RPMI7951 (cell line): ENCODE results near the gene CEBPG. TPM values are rescaled to one million over a fixed set of nuclear protein-coding genes. Genes with fewer than 3 reads are reported as not detected.

Source experiments
- DNase-seq: peaks from one replicate; pipeline ENCODE4 v3.0.0-alpha.2; 2012; ENCODE audit warnings: low read depth
- total RNA-seq: library from RNA; depleted of rRNA; stranded (reverse); fragments of >200 nt; shearing (Covaris generic); gene quantifications from 2 replicates; pipeline ENCODE4 v1.2.3, GENCODE V29; 2014; rRNA removed

CEBPG gene
- 15.0 and 15.6 TPM in 2 replicates for total RNA-seq

DNA sequence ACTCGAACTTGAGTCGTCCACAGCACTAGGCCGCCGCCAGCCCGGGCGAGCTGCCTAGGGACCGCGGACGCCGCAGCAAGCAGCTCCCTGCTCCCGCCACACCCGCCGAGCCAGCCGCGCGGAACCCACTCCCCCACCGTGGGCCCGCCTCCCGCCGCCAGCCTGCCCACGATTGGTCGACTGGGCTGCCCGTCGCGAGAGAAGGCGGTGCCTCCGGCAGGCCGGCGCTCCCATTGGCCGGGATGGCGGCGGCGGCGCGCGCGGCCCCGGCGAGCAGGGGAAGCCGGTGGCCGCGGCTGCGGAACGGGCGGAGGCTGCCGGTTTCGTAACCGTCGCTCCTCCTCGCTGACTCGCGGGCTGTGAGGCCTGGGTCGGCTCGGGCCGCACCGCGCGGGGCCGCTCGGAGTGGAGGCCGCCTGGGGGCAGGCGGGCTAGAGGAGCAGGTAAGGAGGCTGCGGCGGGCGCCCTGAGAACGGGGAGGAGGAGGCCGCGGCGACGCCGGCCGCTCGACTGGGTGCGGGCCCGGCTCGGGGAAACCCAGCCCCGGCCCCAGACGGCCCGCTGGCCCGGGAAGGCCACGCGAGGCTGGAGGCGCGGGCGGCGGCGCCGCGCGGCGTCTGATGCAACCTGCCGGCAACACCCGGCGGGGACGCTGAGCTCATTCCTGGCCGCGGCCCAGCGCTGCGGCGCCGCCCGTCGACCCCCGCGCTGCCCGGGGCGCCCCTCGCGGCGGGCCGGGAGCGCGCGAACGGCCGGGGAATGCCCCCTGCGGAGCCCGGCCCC lies at the start of gene CEBPG:
Gene CEBPG, plus strand, starts transcription at position 257 of the 783 bp plus-strand sequence. CDS start 5,531 bp downstream, outside the sequence.
- peak; percentile 84 for DNase-seq

DNA sequence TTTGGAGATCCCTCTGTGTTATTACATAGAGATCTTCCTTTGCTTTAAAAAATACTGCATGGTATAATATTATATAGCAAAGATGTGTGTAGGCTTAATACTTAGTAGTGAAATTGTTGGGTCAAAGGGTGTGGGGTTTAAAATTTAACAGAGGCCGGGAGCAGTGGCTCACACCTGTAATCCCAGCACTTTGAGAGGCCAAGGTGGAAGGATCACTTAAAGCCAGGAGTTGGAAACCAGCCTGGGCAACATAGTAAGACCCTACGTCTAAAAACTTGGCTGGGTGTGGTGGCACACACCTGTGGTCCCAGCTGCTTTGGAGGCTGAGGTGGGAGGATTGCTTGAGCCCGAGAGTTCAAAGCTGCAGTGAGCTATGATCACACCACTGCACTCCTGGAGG lies 48.9 kb upstream of the CEBPG start:
- DNase-seq, result no peak

DNA sequence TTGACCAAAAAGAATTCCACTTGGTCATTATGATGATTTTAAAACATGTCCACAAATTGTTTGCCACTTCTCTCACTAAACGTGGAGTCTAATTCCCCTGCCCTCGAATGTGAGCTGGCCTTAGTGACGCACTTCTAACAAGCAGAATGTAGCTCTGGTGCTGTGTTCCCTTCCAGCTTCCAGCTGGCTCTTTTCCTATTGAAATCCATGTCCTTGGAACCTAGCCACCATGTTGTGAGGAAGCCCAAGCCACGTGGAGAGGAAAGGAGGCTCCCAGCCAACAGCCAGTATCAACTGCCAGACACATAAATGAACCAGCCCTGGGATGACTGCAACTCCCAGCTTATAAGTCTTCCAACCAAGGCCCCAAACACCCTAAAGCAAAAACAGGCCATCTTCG lies 47.6 kb upstream of the CEBPG start:
- DNase-seq, result peak; percentile 23

DNA sequence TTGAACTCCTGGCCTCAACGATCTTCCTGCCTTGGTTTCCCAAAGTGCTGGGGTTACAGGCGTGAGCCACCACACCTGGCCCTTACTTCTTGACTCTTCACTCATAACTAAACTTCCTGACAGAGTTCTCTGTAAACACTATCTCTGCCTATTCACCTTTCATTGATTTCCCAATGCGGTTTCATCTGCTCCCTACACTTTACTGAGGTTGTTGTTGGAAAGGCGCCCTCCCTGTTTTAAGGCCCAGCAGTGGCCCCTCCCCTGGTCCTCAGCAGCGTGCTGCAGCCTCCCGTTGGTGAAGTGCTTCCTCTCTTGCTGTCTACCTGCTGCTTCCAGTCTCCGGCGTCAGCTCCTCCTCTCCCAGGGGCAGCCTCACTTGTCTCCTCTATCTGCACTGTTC lies 44.4 kb upstream of the CEBPG start:
- DNase-seq, result no peak

DNA sequence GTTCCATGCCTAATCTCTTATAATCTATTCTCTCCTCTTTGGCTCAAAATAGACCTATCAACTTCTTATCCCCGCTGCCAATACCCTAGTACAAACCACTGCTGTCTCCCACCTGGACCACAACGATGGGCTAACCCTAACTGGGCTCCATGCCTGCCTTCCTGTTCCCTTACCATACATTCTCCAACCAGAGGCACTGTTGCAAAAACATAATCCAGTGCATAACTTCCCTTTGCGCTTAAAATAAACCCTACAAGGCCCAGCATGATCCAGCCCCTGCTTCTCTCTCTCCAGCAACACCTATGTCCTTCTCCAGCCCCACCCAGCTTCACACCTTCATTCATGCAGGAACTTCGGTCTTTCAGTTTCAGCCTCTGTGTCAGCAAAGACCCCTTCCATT lies 43.8 kb upstream of the CEBPG start:
- no peak for DNase-seq

DNA sequence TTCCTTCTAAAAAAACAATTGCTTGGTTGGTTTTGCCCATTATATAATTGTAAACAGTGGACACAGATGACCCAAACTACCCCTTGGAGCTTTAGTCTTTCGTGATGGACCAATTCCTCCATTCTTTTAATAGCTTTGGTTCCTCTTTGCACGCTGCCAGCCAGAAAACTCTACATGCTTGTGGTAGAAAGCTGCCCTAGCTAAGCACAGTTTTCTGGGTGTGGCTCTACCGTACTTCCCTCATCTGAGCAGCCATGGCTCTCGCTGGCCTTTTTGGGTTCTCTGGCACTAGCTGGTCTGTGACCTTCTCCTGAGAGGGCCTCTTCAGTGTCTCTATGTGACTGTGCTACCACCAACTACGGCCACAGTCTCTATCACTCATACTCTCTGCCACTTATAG lies 41.3 kb upstream of the CEBPG start:
- no peak for DNase-seq

DNA sequence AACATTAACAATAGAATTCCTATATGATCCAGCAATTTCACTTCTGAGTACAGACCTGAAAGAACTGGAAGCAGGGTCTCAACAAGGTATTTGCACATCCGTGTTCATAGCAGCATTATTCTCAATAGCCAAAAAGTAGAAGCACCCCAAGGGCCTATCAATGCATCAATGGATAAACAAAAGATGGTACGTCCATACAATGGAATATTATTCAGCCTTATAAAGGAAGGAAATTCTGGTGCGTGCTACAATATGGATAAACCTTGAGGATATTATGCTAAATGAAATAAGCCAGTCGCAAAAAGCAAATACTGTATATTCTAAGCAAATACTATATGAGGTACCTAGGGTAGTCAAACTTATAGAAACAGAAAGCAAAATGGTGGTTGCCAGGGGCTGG lies 40.4 kb upstream of the CEBPG start:
- DNase-seq, result no peak

DNA sequence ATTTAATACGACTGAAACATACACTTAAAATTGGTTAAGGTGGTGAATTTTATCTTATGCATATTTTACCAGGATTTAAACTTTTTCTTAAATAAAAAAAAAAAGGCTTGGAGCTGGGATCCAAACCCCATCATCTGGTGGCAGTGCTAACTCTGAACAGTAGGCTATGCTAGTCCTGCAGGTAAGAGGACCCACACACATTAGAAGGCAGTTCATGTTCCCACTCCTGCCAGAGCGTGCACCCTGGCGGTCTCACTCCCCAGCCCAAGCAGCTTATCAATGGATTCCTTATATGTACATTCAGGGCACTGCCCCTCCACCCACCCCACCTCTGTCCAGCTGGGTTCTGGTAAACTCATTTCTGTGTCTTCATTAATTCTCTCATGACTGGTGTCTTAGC lies 39.9 kb upstream of the CEBPG start:
- DNase-seq, result no peak

DNA sequence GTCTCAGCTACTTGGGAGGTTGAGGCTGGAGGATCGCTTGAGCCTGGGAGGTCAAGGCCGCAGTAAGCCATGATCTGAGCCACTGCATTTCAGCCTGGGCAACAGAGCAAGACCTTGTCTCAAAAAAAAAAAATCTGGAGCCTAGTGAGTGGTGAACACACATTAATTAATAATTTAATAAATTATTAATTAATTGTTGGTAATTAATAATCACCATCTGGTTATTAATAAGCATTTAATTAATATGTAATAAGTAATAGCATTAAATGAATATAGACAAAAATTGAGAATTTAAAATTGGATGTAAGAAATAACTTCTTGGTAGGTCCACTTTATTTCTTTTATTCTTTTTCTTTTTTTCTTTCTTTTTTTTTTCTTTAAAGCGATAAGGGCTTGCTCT lies 39.2 kb upstream of the CEBPG start:
- DNase-seq, result no peak

DNA sequence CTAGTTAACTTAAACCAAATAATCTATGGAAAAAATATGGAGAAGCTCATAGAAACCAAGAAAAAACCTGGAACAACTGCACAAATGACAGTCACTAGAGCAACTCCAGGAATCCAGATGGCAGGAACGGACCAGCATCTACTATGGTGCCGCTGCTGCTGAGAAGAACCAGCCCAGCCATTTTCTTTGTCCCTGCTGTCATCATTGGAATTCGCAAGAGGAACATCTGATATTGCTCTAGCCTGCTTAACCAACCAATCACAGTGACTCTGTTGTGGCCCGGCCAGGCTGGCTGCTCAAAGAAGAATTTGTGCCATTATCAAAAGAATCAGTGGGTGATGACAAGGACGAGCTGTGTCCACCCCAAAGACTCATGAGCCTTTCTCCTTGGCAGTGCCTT lies 38.1 kb upstream of the CEBPG start:
- no peak for DNase-seq

DNA sequence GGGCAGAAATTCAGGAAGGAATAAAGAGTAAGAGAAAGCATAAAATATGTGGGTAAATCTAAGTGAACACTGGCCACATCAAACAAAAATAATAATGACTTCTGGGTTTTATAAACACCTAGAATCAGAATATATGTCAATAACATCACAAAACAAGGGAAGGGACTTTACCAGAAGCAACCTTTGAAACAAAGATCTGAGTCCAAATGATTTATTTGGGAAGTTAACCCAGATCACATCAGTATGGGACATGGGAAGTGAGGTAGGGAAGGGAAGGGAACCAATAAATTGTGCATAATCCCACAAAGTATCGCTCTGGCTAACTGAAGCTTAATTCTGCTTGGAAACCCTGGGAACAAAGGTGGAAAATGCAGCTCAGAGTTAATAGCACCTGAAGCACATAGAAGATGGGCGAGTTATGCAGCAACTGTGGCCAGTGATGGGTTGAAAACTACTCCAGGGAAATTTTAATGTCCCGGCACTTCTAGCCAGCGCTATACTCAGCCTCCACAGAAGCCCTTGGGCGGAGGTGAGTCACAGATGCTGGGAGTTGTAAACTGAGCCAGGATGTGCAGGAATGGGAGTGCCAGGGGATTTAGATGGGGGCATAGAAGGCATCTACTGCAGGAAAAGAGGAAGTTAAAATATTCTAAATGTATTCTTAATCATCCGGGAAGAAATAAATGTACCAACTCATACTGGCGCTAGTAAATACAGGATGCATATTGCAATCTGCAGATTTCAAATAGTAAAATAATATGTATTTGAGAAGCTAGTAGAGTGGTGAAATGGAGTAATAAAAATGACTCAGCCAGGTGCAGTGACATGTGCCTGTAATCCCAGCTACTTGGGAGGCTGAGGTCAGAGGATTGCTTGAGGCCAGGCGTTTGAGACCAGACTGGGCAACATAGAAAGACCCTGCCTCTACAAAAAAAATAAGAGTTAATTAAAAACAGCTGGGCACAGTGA lies 34.2 kb upstream of the CEBPG start:
- DNase-seq, result peak; percentile 65

DNA sequence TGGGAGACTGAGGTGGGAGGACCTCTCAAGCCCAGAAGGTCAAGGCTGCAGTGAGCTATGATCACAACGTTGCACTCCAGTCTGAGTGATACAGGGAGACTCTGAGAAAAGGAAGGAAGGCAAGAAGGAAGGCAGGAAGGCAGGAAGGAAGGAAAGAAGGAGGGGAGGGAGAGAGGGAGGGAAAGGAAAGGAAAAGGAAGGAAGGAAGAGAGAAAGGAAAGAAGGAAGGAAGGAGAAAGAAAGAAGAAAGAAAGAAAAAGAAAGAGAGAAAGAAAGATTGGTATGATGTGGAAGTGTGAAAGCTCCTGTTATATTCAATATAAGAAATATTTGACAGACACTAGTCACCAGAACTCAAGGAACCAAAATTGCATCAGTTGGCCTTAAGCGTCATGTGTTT lies 32.5 kb upstream of the CEBPG start:
- no peak for DNase-seq

DNA sequence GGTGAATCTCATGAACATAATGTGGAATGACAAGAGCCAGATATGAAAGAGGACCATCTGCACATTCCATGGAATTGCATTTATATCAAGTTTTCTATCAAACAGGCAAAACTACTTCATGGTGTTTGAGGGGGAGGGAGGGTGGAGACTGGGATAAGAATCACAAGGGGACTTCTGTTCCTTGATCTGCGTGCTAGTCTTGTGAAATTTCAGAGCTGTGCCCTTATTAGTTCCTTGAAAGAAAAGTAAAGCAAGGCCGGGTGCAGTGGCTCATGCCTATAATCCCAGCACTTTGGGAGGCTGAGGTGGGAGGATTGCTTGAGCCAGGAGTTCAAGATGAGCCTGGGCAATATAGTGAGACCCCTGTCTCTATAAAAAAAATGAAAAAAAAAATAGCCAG lies 30.2 kb upstream of the CEBPG start:
- DNase-seq, result no peak

DNA sequence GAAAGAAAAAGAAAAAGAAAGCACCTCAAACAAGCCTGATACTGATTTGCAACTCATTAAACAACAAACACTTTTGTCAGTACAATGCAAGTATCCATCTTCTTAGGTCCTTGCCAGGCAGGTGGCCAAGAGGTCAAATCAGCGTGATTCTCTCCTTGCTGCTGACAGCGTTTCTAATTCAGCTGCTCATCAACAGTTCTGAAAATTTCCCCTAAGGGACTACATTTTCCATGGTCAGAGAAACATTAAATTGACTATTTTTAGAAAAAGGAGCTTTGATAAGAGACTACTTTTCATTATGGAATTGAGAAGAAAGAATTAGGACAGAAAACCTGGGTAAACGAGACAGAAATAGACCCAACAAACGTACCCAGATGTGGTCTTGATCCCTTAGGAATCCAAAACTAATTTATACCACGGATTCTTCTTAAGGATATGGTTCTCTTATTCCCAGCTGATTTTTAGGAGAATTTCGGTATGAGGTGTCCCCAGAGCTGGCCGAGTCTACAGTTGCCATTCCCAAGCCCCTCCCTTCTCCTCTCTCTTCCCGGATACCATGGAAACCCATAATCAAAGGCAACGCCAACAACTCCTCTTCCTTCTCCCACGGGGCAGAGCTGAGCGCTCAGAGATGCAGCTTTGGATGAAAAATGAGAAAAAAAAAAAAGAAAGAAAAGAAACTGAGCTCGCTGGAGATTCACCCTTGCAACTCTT lies 29.5 kb upstream of the CEBPG start:
- DNase-seq, result peak; percentile 13

DNA sequence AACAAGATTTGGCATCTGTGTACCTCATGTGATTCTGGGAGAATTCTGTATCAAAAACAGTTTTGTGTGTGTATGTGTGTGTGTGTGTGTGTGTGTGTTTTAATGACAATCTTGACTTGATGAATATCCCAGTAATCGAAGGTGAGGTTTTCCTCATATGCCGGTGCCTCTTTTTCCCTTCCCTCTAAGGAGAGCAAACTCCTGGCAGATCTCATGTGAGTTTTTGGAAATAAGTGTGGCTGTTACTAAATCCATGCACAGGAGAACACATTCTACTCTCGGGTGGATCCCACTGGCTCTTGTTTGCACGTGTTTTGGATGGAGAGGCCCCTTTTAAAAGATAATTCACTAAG lies 29.0 kb upstream of the CEBPG start:
- no peak for DNase-seq

DNA sequence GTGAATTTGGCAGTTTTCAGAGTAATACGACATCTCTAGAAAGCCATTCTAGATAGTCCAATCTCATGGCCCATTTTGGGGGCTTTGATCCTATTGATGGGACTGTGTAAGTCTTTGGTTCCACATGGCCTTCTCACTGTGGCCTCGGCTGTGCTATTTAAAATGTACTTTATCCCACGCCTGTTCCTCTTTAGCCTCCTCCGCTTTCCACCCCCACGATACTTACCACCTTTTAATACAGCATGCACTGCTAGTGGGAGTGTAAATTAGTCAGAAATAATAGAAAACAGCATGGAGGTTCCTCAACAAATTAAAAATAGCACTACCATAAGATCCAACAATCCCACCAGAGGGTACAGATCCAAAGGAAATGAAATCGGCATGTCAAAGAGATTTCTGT lies 28.3 kb upstream of the CEBPG start:
- no peak for DNase-seq

DNA sequence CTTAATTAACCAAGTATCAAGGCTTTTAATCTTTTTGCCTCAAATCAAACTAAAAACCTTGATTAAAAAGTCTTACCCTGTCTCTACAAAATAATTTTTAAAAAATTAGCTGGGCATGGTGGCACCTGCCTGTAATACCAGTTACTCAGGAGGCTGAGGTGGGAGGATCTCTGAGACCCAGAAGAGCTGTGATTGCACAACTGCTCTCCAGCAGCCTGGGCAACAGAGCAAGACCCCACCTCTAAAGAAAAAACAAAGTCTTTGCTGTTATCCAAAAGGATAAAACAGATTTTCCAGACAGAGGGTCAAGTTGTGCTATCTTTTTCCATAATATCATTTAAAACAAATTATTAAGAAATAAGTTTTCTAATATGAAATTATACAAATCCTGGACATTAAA lies 26.8 kb upstream of the CEBPG start:
- DNase-seq, result no peak

DNA sequence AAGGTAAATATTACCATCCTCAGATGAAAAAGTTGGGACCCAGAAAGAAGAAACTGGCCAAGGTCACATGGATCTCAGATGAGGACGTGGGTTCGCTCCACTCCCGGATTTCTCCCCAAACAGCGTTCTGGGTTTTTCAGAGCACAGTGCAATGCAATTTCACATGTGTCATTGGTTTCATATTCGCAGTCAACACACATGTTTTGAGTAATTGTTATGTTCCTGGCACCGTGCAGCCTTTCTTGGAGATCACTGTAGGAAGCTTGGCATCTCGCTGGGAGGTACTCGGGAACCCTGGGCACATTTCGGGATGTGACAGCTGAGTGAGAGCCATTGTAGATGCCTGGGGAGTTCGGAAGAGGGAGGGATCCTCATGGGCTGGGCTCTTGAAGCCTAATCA lies 26.2 kb upstream of the CEBPG start:
- DNase-seq, result no peak

DNA sequence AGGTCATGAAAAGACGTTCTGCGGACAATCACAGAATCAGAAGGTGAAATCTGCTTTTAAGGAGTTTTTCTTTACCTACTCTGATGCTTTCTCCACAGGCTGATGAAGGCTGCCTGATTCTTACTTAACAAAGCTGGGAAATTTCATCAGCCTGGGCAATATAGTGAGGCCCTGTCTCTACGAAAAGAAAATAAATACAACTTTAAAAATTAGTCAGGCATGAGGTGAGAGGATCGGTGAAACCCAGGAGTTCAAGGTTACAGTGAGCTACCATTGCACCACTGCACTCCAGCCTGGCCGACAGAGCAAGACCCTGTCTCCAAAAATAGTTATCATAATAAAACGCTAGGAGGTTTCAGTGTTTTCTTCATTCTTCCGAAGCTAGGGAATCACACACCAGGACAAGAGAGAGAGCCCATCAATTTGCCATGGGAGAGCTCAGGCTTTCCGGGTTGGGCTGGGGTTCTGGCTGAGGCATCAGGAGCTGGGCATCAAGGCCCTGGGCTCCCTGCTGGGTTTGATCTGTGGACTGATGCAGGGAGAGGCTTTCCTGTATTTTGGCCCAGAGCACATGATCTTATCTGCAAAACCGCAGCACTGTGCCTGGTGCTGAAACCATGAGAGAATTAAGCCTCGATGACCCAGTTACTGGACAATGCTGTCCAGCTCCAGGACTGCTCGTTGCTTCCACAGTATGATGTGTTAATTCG lies 25.1 kb upstream of the CEBPG start:
- peak; percentile 76 for DNase-seq

DNA sequence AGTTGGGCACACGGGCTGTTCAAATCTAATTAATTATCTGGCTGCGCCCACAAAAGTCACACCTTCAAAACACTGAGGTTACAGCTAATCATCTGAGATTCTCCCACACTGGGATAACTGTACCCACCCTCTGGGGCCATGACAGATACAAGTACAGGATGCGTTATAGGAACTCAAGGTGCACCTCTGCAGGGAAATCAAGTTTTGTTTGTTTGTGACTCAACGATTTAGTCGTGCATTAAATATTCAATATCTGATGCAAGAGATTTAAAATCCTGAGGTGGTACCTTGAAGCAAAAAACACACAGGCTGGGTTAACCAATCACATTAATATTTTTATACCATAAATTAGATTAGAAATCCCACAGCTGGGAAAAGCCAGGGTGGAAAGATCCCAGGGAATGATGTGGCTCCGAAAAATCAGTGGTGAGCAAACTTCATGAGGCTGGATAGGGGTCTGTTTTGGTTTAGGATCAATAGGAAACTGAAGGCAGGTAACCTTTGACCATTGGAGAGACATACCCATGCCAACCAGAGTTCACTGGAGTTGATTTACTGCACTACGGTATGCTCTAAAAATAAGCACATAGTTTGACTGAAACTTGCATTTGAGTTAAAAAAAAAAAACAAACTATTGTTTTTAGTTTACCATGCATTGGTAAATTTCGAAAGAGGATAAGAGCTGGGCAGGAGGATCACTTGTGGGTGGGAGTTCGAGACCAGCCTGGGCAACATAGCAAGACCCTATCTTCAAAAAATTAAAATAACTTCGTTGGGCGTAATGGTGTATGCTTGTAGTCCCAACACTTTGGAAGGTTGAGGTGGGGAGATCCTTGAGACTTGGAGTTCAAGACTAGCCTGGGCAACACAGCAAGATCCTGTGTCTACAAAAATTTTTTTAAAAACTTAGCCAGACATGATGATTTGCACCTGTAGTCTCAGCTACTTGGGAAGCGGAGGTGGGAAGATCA lies 23.9 kb upstream of the CEBPG start:
- DNase-seq, result no peak
